HG03025 (cell line): ENCODE measurements around the gene RIMS4.

Experiments used
- ATAC-seq: cut with Tn5 transposase; IDR thresholded peaks from one replicate; pipeline ENCODE4 v1.9.1; 2021; ENCODE audit warnings: mild to moderate bottlenecking, moderate library complexity; ENCODE audit not compliant: unreplicated experiment, low FRiP score

Gene RIMS4

DNA sequence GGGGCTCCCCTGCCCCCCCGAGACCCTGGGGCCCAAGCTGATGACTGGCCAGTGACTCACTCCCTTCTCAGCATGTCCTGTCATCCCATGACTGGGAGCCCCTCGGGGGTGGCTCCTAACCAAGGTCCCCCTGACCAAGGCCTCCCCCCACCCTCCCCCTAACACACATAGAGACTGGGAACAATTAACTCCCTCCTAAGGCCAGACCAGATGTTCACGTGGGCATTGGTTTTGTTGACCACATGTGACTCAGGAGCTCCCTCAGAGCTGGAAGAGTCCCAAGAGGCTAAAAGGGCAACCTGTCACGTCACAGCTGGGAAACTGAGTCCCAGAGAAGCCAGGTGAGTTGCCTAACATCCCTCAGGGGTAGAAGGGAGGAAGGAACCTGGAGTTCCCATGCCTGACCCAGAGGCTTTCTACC is 105.8 kb downstream of the RIMS4 start:
- ATAC-seq: no peak

DNA sequence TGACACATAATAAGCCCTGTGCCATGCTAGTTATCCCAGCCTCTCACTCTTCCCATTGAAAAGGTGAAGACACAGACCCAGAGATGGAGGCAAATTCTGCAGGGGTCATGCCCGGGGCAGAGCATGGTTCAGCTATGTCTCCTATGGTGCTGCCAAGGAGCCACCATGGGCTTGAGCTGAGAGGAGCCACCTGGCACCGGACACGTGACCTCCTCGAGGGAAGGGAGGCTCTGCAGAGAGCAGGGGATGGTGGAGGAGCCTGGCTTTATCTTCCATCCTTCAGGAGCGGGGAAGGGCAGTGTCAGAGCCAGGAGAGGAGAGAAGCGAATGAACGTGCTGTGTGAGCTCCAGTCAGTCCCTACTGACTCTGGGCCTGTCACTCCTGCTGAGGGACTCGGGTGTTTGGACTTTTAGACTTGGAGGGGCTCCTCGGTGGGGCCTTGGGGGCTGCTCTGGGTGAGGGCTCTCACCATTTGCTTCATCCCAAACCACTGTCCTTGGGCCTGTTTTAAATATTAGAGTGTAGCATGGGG is 106.3 kb downstream of the RIMS4 start:
- ATAC-seq: no peak

DNA sequence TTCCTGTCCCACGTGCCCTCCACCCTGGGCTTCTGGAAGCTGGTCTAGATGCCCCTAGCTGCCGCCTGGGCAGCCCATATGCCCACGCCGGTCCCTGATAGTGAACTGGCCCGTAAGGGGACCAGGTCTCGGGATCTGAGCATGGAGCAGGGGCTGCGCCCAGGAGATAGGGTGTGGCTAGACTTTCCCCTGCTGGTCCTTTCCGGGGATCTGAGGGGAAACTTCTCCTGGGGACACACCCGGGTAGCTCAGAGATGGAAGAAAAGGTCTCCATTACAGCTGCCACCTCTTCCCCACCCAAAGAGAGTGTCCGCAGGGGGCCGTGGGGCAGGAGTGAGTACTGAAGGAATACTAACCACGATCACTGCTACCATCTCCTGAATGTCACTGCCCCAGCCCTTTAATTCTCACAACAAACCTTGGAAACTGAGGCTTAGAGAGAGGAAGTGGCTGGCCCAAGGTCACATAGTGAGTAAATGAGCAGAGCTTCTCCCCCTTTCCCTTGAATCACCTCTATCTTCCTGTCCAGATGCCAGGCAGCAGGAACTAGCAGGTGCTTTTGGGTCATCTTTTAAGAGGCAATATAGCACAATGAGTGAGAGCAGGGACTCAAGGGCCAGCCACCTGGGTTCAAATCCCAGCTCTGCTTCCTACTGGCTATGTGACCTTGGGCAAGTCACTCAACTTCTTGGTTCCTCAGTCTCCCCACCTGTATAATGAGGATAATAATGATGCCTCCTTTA is 107.0 kb downstream of the RIMS4 start:
- ATAC-seq: no peak

DNA sequence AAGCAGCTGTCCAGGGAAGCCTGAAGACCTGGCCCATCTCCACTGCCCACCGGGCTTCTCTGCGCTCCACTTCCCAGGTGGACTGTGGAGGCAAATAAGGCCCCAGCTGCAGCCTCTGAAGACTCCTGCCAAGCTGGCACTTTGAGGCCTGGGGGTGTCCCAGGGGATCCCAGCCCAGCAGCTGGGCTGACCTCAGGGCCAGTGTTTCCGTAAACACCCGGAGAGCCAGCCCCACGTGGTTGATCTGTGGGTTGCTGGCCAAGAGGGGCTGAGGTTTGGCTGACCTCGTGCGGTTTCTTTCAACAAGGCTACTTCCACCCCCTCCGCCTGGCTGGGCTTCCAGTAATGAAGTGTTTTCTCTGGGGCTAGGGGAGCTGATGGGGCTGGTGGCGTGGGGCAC is 107.6 kb downstream of the RIMS4 start:
- ATAC-seq: no peak

DNA sequence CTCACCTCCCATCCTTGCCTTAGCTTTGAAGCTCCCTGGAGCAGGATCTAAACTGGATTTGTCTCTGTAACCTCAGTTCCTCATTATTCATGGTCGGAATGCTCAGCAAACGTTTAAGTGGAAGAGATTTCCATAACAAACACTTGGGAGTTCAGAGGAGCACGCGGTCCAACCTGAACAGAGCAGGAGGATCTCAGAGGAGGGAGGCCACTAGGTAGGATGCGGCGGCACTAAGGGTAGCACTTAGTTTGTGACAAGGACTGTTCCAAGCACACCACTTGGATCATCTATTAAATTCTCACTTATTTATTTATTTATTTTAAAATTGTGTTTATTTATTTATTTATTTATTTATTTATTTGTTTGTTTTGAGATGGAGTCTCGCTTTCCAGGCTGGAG is 108.5 kb downstream of the RIMS4 start:
- ATAC-seq: no peak
